PC-3 (cell line): ENCODE measurements around the gene CCDC85B.

ENCODE experiments used
- EZH2phosphoT487 ChIP-seq: fragments of 300-600 bp; sonication (generic); IDR thresholded peaks from 2 replicates; pipeline ENCODE4 v1.6.1; 2018; ENCODE audit warnings: mild to moderate bottlenecking, antibody characterized with exemption, low read length, borderline replicate concordance
- TF ChIP-seq, protein P1 (sequence below): fragments of 300-600 bp; sonication (generic); conservative IDR thresholded peaks from 2 replicates; pipeline ENCODE4 v1.5.1; 2017; ENCODE audit warnings: antibody characterized with exemption, low read depth, mild to moderate bottlenecking, low read length

DNA sequence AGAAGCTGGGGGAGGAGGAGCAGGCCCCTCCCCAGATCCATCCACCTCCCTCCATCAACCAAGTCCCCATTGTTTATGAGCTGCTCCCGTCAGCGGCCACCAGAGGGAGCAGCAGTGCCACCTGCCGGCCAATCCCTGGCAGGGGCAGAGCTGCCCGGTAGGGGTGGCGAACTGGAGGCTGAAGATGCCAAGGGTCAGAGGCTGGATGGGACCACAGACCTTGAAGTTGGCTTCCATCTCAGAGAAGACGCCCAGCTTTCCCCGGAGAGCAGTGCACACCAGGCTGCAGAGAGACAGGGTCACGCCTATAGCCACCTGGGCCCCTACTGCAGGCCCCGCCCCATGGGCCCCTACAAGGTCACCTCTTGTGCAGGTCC is 5.8 kb upstream of the CCDC85B start:
- TF ChIP-seq, protein P1, sequence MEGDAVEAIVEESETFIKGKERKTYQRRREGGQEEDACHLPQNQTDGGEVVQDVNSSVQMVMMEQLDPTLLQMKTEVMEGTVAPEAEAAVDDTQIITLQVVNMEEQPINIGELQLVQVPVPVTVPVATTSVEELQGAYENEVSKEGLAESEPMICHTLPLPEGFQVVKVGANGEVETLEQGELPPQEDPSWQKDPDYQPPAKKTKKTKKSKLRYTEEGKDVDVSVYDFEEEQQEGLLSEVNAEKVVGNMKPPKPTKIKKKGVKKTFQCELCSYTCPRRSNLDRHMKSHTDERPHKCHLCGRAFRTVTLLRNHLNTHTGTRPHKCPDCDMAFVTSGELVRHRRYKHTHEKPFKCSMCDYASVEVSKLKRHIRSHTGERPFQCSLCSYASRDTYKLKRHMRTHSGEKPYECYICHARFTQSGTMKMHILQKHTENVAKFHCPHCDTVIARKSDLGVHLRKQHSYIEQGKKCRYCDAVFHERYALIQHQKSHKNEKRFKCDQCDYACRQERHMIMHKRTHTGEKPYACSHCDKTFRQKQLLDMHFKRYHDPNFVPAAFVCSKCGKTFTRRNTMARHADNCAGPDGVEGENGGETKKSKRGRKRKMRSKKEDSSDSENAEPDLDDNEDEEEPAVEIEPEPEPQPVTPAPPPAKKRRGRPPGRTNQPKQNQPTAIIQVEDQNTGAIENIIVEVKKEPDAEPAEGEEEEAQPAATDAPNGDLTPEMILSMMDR: peak; percentile 100
- no peak for TF ChIP-seq EZH2phosphoT487
